ENCODE data around the gene SLC25A14. TPM values are rescaled to one million over a fixed set of nuclear protein-coding genes. Genes with fewer than 3 reads are reported as not detected.
"Not testable (repeated sequence)": the region's sequence is repeated elsewhere in the genome, so short reads cannot be mapped to it uniquely, and the experiment has no call there.

SLC25A14 gene
- total and polyA plus RNA-seq, 2 experiments from 2014 or later: 8.3 to 14.9 TPM

DNA sequence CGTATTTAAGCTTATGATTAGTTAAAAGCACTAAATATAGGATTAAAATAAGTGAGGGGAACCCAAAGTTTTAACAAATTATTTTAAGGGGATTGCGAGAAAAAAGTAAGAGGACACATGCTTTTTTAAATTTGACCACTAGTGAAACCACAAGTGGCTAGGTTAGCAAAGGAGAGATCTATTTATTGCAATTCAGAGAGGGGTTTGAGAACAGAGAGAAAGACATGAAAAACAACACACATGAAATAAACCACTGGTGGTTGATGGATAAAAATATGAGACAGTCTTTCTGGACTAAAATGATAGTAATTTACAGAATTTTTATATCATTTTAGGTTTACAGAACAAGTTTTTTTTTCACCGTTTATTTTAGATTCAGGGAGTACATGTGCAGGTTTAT, 11.8 kb downstream of the SLC25A14 start:
- Histone ChIP-seq H4K20me1 (replicated peaks; ENCODE audit: insufficient read depth) (no peaks in the 10 kb centered on the region), H3K27ac (ENCODE audit: low read depth) (no peak overlapping the region), H3K79me2 (replicated peaks; ENCODE audit: insufficient read depth) (no peaks in the 10 kb centered on the region), H3K36me3 (ENCODE audit: insufficient read depth) (peaks cover 4% of the 10 kb centered on the region; the same call in 1 of the 2 replicates), H3K9me2 (ENCODE audit: insufficient read depth) (no peaks in the 10 kb centered on the region), H2AFZ (no peak overlapping the region), H3K4me1 (ENCODE audit: insufficient read depth) (no peaks in the 10 kb centered on the region), H3K27me3 (ENCODE audit: insufficient read depth) (no peaks in the 10 kb centered on the region), H3K4me2 (no peak overlapping the region), H3F3A (replicated peaks; ENCODE audit: low read depth) (no peaks in the 10 kb centered on the region), H3K4me3 (no peak overlapping the region)
- DNase-seq (ENCODE audit: low spot score) (no peak), ATAC-seq (no peak)
- Mint-ChIP-seq H3K27me3 (ENCODE audit: insufficient read depth, low read depth, poor library complexity) (no peaks in the 10 kb centered on the region), H3K27ac (no peak overlapping the region), H3K4me1 (no peaks in the 10 kb centered on the region), H3K9me3 (no peaks in the 10 kb centered on the region; the same call in 2 of the 3 replicates), H3K36me3 (ENCODE audit: low read depth) (peaks cover 3% of the 10 kb centered on the region; the same call in 1 of the 3 replicates), H3K4me3 (no peak overlapping the region)
- TF ChIP-seq ZNF331 (CRISPR knock-in tag; IDR thresholded peaks at IDR 0.05; ENCODE audit: low read depth) (no peak), STAT1 (IDR thresholded peaks at IDR 0.05; ENCODE audit: unreplicated experiment) (no peak), EZH2phosphoT487 (IDR thresholded peaks at IDR 0.05; ENCODE audit: unreplicated experiment) (no peak), NANOG (IDR thresholded peaks at IDR 0.05; ENCODE audit: borderline replicate concordance) (no peak), ZNF114 (CRISPR knock-in tag; IDR thresholded peaks at IDR 0.05) (no peak)
- TF ChIP-seq, protein P1, sequence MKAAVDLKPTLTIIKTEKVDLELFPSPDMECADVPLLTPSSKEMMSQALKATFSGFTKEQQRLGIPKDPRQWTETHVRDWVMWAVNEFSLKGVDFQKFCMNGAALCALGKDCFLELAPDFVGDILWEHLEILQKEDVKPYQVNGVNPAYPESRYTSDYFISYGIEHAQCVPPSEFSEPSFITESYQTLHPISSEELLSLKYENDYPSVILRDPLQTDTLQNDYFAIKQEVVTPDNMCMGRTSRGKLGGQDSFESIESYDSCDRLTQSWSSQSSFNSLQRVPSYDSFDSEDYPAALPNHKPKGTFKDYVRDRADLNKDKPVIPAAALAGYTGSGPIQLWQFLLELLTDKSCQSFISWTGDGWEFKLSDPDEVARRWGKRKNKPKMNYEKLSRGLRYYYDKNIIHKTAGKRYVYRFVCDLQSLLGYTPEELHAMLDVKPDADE (IDR thresholded peaks at IDR 0.05): no peak
- TF ChIP-seq, protein P2, sequence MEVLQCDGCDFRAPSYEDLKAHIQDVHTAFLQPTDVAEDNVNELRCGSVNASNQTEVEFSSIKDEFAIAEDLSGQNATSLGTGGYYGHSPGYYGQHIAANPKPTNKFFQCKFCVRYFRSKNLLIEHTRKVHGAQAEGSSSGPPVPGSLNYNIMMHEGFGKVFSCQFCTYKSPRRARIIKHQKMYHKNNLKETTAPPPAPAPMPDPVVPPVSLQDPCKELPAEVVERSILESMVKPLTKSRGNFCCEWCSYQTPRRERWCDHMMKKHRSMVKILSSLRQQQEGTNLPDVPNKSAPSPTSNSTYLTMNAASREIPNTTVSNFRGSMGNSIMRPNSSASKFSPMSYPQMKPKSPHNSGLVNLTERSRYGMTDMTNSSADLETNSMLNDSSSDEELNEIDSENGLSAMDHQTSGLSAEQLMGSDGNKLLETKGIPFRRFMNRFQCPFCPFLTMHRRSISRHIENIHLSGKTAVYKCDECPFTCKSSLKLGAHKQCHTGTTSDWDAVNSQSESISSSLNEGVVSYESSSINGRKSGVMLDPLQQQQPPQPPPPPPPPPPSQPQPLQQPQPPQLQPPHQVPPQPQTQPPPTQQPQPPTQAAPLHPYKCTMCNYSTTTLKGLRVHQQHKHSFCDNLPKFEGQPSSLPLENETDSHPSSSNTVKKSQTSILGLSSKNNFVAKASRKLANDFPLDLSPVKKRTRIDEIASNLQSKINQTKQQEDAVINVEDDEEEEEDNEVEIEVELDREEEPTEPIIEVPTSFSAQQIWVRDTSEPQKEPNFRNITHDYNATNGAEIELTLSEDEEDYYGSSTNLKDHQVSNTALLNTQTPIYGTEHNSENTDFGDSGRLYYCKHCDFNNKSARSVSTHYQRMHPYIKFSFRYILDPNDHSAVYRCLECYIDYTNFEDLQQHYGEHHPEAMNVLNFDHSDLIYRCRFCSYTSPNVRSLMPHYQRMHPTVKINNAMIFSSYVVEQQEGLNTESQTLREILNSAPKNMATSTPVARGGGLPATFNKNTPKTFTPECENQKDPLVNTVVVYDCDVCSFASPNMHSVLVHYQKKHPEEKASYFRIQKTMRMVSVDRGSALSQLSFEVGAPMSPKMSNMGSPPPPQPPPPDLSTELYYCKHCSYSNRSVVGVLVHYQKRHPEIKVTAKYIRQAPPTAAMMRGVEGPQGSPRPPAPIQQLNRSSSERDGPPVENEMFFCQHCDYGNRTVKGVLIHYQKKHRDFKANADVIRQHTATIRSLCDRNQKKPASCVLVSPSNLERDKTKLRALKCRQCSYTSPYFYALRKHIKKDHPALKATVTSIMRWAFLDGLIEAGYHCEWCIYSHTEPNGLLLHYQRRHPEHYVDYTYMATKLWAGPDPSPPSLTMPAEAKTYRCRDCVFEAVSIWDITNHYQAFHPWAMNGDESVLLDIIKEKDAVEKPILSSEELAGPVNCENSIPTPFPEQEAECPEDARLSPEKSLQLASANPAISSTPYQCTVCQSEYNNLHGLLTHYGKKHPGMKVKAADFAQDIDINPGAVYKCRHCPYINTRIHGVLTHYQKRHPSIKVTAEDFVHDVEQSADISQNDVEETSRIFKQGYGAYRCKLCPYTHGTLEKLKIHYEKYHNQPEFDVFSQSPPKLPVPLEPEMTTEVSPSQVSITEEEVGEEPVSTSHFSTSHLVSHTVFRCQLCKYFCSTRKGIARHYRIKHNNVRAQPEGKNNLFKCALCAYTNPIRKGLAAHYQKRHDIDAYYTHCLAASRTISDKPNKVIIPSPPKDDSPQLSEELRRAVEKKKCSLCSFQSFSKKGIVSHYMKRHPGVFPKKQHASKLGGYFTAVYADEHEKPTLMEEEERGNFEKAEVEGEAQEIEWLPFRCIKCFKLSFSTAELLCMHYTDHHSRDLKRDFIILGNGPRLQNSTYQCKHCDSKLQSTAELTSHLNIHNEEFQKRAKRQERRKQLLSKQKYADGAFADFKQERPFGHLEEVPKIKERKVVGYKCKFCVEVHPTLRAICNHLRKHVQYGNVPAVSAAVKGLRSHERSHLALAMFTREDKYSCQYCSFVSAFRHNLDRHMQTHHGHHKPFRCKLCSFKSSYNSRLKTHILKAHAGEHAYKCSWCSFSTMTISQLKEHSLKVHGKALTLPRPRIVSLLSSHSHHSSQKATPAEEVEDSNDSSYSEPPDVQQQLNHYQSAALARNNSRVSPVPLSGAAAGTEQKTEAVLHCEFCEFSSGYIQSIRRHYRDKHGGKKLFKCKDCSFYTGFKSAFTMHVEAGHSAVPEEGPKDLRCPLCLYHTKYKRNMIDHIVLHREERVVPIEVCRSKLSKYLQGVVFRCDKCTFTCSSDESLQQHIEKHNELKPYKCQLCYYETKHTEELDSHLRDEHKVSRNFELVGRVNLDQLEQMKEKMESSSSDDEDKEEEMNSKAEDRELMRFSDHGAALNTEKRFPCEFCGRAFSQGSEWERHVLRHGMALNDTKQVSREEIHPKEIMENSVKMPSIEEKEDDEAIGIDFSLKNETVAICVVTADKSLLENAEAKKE (CRISPR knock-in tag; IDR thresholded peaks at IDR 0.05): no peak

DNA sequence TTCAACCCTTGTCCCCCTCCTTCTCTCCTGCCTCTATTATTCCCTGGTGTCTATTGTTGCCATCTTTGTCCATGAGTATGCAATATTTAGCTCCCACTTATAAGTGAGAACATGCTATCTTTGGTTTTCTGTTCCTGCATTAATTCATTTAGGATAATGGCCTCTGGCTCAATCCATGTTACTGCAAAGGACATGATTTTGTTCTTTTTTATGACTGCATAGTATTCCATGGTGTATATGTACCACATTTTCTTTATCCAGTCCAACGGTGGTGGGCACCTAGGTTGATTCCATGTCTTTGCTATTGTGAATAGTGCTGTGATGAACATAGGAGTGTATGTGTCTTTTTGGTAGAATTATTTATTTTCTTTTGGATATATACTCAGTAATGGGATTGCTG, 12.3 kb downstream of the SLC25A14 start:
- H3K27me3 ChIP-seq (ENCODE audit: insufficient read depth); H3K4me2 ChIP-seq; H3K4me3 ChIP-seq; H3K9me2 ChIP-seq (ENCODE audit: insufficient read depth); H3K36me3 Mint-ChIP-seq (ENCODE audit: low read depth); H3K27ac Mint-ChIP-seq; H3K4me1 Mint-ChIP-seq; H3K36me3 ChIP-seq (ENCODE audit: insufficient read depth); H4K20me1 ChIP-seq (replicated peaks; ENCODE audit: insufficient read depth); H2AFZ ChIP-seq; H3K27ac ChIP-seq (ENCODE audit: low read depth); DNase-seq (ENCODE audit: low spot score); ATAC-seq; H3K27me3 Mint-ChIP-seq (ENCODE audit: insufficient read depth, low read depth, poor library complexity); H3K79me2 ChIP-seq (replicated peaks; ENCODE audit: insufficient read depth); H3K4me1 ChIP-seq (ENCODE audit: insufficient read depth); H3K9me3 Mint-ChIP-seq; H3F3A ChIP-seq (replicated peaks; ENCODE audit: low read depth); H3K4me3 Mint-ChIP-seq: not testable (repeated sequence)

All from GM23338 (cell line).